ENCODE data around the gene SETDB2. TPM values are rescaled to one million over a fixed set of nuclear protein-coding genes. Genes with fewer than 3 reads are reported as not detected.

Gene SETDB2
- total and polyA plus RNA-seq, 2 of the 13 experiments (the other 11 are each of a cell fraction or from before 2014, with no cell fraction given) = 8.1 to 8.7 TPM

DNA sequence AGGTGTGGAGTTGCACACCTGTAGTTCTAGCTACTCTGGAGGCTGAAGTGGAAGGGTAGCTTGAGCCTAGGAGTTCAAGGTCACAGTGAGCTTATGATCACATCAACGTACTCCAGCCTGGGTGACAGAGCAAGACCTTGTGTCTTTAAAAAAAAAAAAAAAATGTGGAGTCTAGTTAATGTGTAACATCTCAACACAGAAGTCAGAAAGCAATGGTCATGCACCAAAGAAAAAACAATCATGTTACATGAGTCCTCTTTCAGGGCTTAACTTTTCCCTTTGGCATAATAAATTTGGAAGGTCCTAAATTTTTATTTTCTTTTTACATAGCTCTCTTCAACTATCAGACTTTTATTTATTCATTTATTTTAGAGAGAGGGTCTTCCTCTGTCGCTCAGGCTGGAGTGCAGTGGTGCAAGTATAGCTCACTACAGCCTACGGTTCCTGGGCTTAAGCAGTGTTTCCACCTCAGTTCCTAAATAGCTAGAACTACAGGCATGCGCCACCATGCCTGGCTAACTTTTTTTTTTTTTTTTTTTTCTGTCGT is 22.3 kb downstream of the SETDB2 start (continued):
- TF ChIP-seq, protein P1, sequence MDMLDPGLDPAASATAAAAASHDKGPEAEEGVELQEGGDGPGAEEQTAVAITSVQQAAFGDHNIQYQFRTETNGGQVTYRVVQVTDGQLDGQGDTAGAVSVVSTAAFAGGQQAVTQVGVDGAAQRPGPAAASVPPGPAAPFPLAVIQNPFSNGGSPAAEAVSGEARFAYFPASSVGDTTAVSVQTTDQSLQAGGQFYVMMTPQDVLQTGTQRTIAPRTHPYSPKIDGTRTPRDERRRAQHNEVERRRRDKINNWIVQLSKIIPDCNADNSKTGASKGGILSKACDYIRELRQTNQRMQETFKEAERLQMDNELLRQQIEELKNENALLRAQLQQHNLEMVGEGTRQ (IDR thresholded peaks at IDR 0.05; ENCODE audit: low read depth, low read length) = no peak
- TF ChIP-seq, protein P1 (CRISPR knock-in tag; IDR thresholded peaks at IDR 0.05; ENCODE audit: borderline replicate concordance) = no peak
- TF ChIP-seq ZNF800 (CRISPR knock-in tag; IDR thresholded peaks at IDR 0.05) (no peak), HNF4G (IDR thresholded peaks at IDR 0.05; ENCODE audit: borderline replicate concordance, low read depth, low read length) (no peak), HNF4G (CRISPR knock-in tag; IDR thresholded peaks at IDR 0.05; ENCODE audit: borderline replicate concordance, low read depth) (no peak), BCL6 (CRISPR knock-in tag; IDR thresholded peaks at IDR 0.05) (no peak), ZNF207 (IDR thresholded peaks at IDR 0.05; ENCODE audit: borderline replicate concordance) (no peak), TMF1 (CRISPR knock-in tag; IDR thresholded peaks at IDR 0.05; ENCODE audit: low read depth) (no peak), ZNF296 (CRISPR knock-in tag; conservative IDR thresholded peaks at IDR 0.05) (no peak), ZNF577 (CRISPR knock-in tag; IDR thresholded peaks at IDR 0.05; ENCODE audit: borderline replicate concordance, low read depth) (no peak), PAXIP1 (CRISPR knock-in tag; conservative IDR thresholded peaks at IDR 0.05) (peak; percentile 87), RELA (CRISPR knock-in tag; IDR thresholded peaks at IDR 0.05) (no peak), FOXC1 (CRISPR knock-in tag; IDR thresholded peaks at IDR 0.05; ENCODE audit: borderline replicate concordance) (no peak), ASH2L (IDR thresholded peaks at IDR 0.05; ENCODE audit: insufficient read length, low read depth, low read length) (peak; percentile 84), XBP1 (CRISPR knock-in tag; IDR thresholded peaks at IDR 0.05) (no peak), SNAI1 (CRISPR knock-in tag; IDR thresholded peaks at IDR 0.05; ENCODE audit: borderline replicate concordance) (no peak), ZSCAN25 (CRISPR knock-in tag; IDR thresholded peaks at IDR 0.05) (no peak), RARA (CRISPR knock-in tag; IDR thresholded peaks at IDR 0.05) (peak; percentile 82), RFX3 (CRISPR knock-in tag; IDR thresholded peaks at IDR 0.05) (no peak), ZNF816 (CRISPR knock-in tag; IDR thresholded peaks at IDR 0.05; ENCODE audit: borderline replicate concordance) (no peak), KMT2B (CRISPR knock-in tag; IDR thresholded peaks at IDR 0.05) (no peak)
- TF ChIP-seq, protein P2, sequence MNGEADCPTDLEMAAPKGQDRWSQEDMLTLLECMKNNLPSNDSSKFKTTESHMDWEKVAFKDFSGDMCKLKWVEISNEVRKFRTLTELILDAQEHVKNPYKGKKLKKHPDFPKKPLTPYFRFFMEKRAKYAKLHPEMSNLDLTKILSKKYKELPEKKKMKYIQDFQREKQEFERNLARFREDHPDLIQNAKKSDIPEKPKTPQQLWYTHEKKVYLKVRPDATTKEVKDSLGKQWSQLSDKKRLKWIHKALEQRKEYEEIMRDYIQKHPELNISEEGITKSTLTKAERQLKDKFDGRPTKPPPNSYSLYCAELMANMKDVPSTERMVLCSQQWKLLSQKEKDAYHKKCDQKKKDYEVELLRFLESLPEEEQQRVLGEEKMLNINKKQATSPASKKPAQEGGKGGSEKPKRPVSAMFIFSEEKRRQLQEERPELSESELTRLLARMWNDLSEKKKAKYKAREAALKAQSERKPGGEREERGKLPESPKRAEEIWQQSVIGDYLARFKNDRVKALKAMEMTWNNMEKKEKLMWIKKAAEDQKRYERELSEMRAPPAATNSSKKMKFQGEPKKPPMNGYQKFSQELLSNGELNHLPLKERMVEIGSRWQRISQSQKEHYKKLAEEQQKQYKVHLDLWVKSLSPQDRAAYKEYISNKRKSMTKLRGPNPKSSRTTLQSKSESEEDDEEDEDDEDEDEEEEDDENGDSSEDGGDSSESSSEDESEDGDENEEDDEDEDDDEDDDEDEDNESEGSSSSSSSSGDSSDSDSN (CRISPR knock-in tag; IDR thresholded peaks at IDR 0.05) = no peak
